GM12873 (cell line): ENCODE data around the gene PDZRN3.

Experiments used
- TF ChIP-seq, protein P1 (sequence below): IDR thresholded peaks from 2 replicates; pipeline ENCODE4 v1.5.1; 2012; ENCODE audit warnings: low read depth, mild to moderate bottlenecking, moderate library complexity, low read length, control low read depth; ENCODE audit not compliant: insufficient read depth; ENCODE audit errors: missing control alignments

PDZRN3 gene

DNA sequence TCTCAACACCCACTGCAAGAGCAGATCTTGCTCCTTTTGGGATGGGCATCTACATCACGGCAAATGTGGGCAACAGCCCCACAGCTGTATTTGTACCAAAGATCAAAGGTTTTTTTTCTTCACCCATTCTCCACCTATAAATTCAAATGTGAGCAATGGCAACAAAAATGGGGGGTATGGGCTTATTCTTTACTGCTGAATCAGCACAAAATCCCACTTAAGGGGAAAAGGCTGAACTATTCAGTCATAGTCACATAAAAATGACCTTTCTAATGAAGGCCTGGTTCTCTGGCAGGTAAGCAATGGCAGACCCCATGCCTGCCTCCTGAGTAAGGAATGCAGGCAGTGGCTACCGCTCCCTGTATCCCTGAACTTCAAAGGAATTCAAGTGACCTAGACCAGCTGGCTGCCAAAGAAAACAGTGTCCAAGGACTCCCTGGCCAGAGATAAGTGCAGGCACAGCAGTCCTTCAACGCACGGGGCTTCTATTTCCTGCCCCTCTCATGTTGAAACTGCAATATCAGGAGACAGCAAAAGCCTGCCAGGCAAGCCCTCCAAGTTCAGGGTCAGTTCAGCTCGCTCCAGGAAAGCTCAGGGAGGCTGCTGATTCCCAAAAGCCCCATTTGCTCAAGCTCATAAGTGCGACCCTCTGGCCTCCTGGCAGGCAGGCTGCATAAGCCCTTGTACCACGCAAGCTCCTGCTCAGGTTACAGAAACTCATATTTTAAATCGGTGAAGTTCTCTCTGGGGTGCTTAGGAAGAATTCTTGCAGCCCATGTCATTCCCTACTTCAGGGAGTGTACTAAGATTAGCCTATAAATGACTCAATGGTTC lies 134.1 kb downstream of the PDZRN3 start:
- TF ChIP-seq, protein P1, sequence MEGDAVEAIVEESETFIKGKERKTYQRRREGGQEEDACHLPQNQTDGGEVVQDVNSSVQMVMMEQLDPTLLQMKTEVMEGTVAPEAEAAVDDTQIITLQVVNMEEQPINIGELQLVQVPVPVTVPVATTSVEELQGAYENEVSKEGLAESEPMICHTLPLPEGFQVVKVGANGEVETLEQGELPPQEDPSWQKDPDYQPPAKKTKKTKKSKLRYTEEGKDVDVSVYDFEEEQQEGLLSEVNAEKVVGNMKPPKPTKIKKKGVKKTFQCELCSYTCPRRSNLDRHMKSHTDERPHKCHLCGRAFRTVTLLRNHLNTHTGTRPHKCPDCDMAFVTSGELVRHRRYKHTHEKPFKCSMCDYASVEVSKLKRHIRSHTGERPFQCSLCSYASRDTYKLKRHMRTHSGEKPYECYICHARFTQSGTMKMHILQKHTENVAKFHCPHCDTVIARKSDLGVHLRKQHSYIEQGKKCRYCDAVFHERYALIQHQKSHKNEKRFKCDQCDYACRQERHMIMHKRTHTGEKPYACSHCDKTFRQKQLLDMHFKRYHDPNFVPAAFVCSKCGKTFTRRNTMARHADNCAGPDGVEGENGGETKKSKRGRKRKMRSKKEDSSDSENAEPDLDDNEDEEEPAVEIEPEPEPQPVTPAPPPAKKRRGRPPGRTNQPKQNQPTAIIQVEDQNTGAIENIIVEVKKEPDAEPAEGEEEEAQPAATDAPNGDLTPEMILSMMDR, result no peak

DNA sequence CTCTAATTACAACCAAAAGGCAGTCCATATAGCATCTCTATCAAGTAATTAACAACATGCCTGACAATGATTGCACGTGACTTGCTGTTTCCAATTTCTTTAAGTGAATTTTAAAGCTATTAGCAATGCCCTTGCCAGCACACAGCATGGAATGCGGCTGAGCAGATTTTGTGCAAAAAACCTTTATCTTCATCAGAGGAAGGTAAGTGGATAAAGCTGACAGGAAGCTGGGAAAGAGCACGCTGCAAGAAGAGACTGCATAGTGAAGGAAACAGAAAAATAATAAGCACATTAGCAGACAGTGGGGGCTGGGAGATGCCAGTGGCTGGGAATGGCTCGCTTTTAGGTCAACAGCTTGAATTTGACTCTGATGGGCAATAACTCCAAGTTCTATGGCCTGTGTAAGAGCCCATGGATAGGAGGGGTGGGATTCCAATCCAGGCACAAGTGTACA lies 138.8 kb downstream of the PDZRN3 start:
- TF ChIP-seq, protein P1, result no peak

DNA sequence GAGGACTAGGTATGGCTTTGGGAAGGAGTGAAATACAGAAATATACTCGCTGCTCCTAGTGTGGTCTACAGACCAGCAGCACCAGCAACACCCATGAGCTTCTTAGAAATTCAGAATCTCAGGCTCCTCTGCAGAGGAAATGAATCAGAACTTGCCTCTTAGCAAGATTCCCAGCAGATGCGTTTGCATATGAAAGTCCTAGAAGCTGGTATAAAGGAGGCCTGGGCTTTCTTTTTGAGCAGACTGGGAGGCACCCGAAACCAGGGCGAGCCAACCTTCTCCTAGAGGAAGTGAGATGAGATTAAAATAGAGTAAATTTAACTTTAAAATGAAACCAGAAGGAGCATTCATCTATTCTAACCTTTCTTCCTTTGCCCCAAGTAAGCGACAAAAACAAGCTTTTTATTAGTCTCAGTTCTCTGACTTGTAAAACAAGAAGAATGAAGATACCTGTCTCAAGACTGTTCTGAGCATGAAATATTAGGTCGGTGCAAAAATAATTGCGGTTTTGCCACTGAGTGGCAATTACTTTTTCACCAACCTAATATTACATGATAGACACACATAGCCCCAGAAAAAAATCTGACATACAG lies 140.0 kb downstream of the PDZRN3 start:
- TF ChIP-seq, protein P1, result no peak

DNA sequence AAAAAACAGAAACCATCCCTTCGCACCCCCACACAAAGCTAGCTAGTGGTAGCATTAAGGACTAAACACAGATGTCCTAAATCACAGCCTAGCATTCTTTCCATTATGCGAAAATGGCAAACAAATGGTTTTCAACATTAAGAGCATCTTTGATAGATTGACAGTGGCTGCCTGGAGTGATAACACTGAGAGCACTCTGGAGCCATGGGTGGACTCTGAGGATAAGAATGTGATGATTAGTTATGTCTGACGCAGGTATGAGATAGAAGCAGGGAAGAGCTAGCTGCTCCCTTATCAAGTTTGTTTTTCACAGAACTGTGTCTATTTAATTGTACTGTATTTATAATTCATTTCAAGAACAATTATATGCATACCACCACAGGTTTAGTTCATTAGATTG lies 142.9 kb downstream of the PDZRN3 start:
- TF ChIP-seq, protein P1, result no peak

DNA sequence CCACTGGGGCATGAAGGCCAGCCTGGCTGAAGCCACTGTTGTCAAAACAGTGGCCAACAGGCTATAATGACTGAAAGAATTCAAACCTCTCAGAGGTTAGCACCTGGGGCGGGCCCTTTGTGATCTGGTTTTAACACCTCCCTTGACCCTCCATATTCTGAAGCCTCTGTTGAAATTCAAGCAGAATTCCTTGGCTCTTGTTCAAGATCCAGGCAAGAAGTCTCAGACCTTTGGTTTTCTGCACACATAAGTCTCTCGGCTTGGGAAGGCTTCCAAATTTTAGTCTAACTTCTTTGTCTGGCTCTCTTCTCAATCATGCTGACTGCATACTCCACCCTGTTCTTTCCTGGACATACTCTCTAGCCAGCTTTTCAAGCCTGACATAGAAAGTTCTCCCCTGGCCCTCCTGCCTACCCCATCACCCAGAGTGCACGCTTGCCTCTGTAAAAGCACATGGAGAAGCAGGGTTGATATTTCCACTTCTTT lies 144.5 kb downstream of the PDZRN3 start:
- TF ChIP-seq, protein P1, result no peak

DNA sequence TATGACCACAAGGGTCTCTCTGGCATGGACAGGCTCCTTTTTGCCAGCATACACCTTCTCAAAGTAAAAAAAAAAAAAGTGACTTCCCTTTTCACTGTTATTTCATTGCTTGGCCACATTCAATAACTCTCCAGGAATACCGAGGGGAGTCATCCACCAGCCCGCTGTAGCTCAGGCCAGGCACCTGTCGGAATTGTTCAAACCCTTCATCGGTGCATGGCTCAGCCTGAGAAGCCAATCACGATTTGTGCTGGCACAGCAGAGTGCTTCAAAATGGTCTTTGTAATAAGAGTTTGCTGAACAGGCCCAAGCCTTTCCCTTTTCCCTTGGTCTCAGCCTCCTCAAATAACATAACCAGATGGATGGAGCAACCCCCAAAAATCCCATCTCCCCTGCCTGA lies 145.4 kb downstream of the PDZRN3 start:
- TF ChIP-seq, protein P1, result no peak

DNA sequence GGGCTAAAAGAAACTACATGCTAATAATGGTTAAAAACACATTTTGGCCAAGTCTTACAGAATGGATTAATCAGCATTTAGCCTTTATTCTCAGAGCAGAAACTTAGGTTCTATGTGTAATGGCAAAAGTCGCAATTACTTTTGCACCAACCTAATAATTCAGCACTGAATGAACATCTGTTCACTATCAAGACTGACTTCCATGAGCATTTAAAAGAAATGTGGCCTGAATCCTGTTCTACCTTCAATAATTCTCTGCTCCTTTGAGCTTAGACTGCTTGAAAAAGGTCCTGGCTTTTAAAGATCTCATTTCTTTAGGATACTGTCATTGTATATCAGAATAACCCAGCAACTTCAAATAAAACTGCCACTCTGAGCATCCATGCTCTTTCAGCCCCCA lies 145.9 kb downstream of the PDZRN3 start:
- TF ChIP-seq, protein P1, result no peak
